GM23338 (cell line): Measurements from ENCODE around the gene DNM2. TPM values are rescaled to one million over a fixed set of nuclear protein-coding genes. Genes with fewer than 3 reads are reported as not detected.

Experiments
- ATAC-seq: fragments of 200-7000 bp; cut with Tn5 transposase; 3 replicates; pipeline ENCODE4 v1.9.1; 2020
- DNase-seq: peaks from one replicate; pipeline ENCODE4 v3.0.0-alpha.2; 2015; ENCODE audit warnings: low spot score
- H2AFZ ChIP-seq: fragments of 200-600 bp; sonication (generic); 2 replicates; pipeline ENCODE4 v1.8.0; 2016; ENCODE audit warnings: antibody characterized with exemption, mild to moderate bottlenecking, moderate library complexity
- H3F3A ChIP-seq: fragments of 200-600 bp; sonication (generic); replicated peaks from 2 replicates; pipeline ENCODE4 v1.8.0; 2017; ENCODE audit warnings: antibody characterized with exemption, mixed run types, low read depth
- H3K27ac ChIP-seq: fragments of 200-600 bp; sonication (generic); 2 replicates; pipeline ENCODE4 v1.6.1; 2016; ENCODE audit warnings: low read depth
- H3K27me3 ChIP-seq: fragments of 200-600 bp; sonication (generic); 2 replicates; pipeline ENCODE4 v1.8.0; 2016; ENCODE audit warnings: mild to moderate bottlenecking, mixed run types, moderate library complexity; ENCODE audit not compliant: insufficient read depth
- H3K36me3 ChIP-seq: fragments of 200-600 bp; sonication (generic); 2 replicates; pipeline ENCODE4 v1.8.0; 2016; ENCODE audit warnings: mild to moderate bottlenecking; ENCODE audit not compliant: insufficient read depth
- H3K4me1 ChIP-seq: fragments of 200-600 bp; sonication (generic); 2 replicates; pipeline ENCODE4 v1.8.0; 2016; ENCODE audit warnings: mild to moderate bottlenecking, moderate library complexity; ENCODE audit not compliant: insufficient read depth
- H3K4me2 ChIP-seq: fragments of 200-600 bp; sonication (generic); 2 replicates; pipeline ENCODE4 v1.7.1; 2017; ENCODE audit warnings: mixed run types
- H3K4me3 ChIP-seq: fragments of 200-600 bp; sonication (generic); 2 replicates; pipeline ENCODE4 v1.6.1; 2016; ENCODE audit warnings: mixed run types
- H3K79me2 ChIP-seq: fragments of 200-600 bp; sonication (generic); replicated peaks from 2 replicates; pipeline ENCODE4 v1.8.0; 2017; ENCODE audit warnings: mild to moderate bottlenecking; ENCODE audit not compliant: insufficient read depth
- H3K9me2 ChIP-seq: fragments of 200-600 bp; sonication (generic); 2 replicates; pipeline ENCODE4 v1.8.0; 2017; ENCODE audit not compliant: insufficient read depth
- H4K20me1 ChIP-seq: fragments of 200-600 bp; sonication (generic); replicated peaks from 2 replicates; pipeline ENCODE4 v1.8.0; 2017; ENCODE audit warnings: mild to moderate bottlenecking; ENCODE audit not compliant: insufficient read depth
- H3K27ac Mint-ChIP-seq: 2 replicates; pipeline ENCODE4 v1.8.0; 2020; ENCODE audit warnings: inconsistent platforms, mild to moderate bottlenecking, moderate library complexity, mixed read lengths
- H3K27me3 Mint-ChIP-seq: 3 replicates; pipeline ENCODE4 v1.8.0; 2022; ENCODE audit warnings: low read depth, mild to moderate bottlenecking, moderate library complexity, mixed read lengths, inconsistent platforms; ENCODE audit not compliant: insufficient read depth, poor library complexity
- H3K36me3 Mint-ChIP-seq: 3 replicates; pipeline ENCODE4 v1.8.0; 2021; ENCODE audit warnings: low read depth, mild to moderate bottlenecking, inconsistent platforms, moderate library complexity, mixed read lengths
- H3K4me1 Mint-ChIP-seq: 3 replicates; pipeline ENCODE4 v1.8.0; 2020; ENCODE audit warnings: mild to moderate bottlenecking, inconsistent platforms, mixed read lengths
- H3K4me3 Mint-ChIP-seq: 3 replicates; pipeline ENCODE4 v1.8.0; 2021; ENCODE audit warnings: moderate library complexity, mild to moderate bottlenecking, inconsistent platforms, mixed read lengths
- H3K9me3 Mint-ChIP-seq: 3 replicates; pipeline ENCODE4 v1.8.0; 2020; ENCODE audit warnings: moderate library complexity, mild to moderate bottlenecking, inconsistent platforms, mixed read lengths
- CREB1 ChIP-seq: fragments of 250-450 bp; sonication (Bioruptor Pico); IDR thresholded peaks from 2 replicates; pipeline ENCODE4 v1.5.0; 2020; ENCODE audit warnings: low read depth, mild to moderate bottlenecking, moderate library complexity
- EZH2 ChIP-seq: fragments of 200-600 bp; sonication (generic); IDR thresholded peaks from one replicate; pipeline ENCODE4 v1.8.0; 2017; ENCODE audit warnings: antibody characterized with exemption, mild to moderate bottlenecking, low read depth; ENCODE audit not compliant: unreplicated experiment
- EZH2phosphoT487 ChIP-seq: fragments of 200-600 bp; sonication (generic); IDR thresholded peaks from one replicate; pipeline ENCODE4 v1.8.1; 2018; ENCODE audit warnings: antibody characterized with exemption; ENCODE audit not compliant: unreplicated experiment
- JUNB ChIP-seq: IDR thresholded peaks from one replicate; pipeline ENCODE4 v1.6.1; 2016; ENCODE audit warnings: antibody characterized with exemption; ENCODE audit not compliant: unreplicated experiment
- NANOG ChIP-seq: IDR thresholded peaks from 2 replicates; pipeline ENCODE4 v1.6.1; 2016; ENCODE audit warnings: antibody characterized with exemption, borderline replicate concordance
- POLR2AphosphoS5 ChIP-seq: IDR thresholded peaks from 2 replicates; pipeline ENCODE4 v1.6.1; 2016; ENCODE audit warnings: antibody characterized with exemption, low read depth
- STAT1 ChIP-seq: IDR thresholded peaks from one replicate; pipeline ENCODE4 v1.6.1; 2016; ENCODE audit warnings: antibody characterized with exemption; ENCODE audit not compliant: unreplicated experiment
- ZNF114 ChIP-seq: fragments of 250-450 bp; sonication (Bioruptor Pico); IDR thresholded peaks from 2 replicates; pipeline ENCODE4 v1.5.0; 2020; ENCODE audit warnings: mild to moderate bottlenecking, moderate library complexity
- ZNF331 ChIP-seq: fragments of 250-450 bp; sonication (Bioruptor Pico); IDR thresholded peaks from 2 replicates; pipeline ENCODE4 v1.5.0; 2020; ENCODE audit warnings: low read depth, mild to moderate bottlenecking, moderate library complexity
- ZNF462 ChIP-seq: fragments of 250-450 bp; sonication (Bioruptor Pico); IDR thresholded peaks from 2 replicates; pipeline ENCODE4 v1.5.0; 2020; ENCODE audit warnings: mild to moderate bottlenecking, moderate library complexity
- polyA plus RNA-seq: library from polyadenylated mRNA; unstranded; fragments of >200 nt; fragmentation: Nextera tagmentation; extraction: Ambion mirVana; gene quantifications from 2 replicates; pipeline ENCODE4 v1.2.1, GENCODE V29; 2016
- total RNA-seq: library from RNA; depleted of rRNA; stranded (reverse); fragments of >200 nt; shearing (Covaris generic); gene quantifications from 2 replicates; pipeline ENCODE4 v1.2.3, GENCODE V29; 2014

Gene DNM2
- total and polyA plus RNA-seq, 2 experiments from 2014 or later = 40.7 to 138 TPM

GRCh38 chr19:10803252-10803651, 85.4 kb downstream of the DNM2 start (continued):
- TF ChIP-seq ZNF462 (CRISPR knock-in tag) = no peak
- no peak for TF ChIP-seq STAT1
- TF ChIP-seq POLR2AphosphoS5 = no peak
- TF ChIP-seq NANOG = no peak
- no peak for TF ChIP-seq ZNF331 (CRISPR knock-in tag)
- no peak for TF ChIP-seq EZH2phosphoT487
- TF ChIP-seq EZH2 = no peak
- no peak for TF ChIP-seq ZNF114 (CRISPR knock-in tag)
- TF ChIP-seq JUNB = no peak

- no peaks in the 10 kb centered on the region for H4K20me1 ChIP-seq
- H3K79me2 ChIP-seq = no peaks in the 10 kb centered on the region
- no peaks in the 10 kb centered on the region; the same call in 1 of the 2 replicates for H3K36me3 ChIP-seq
- H2AFZ ChIP-seq = no peak overlapping the region
- no peaks in the 10 kb centered on the region for H3F3A ChIP-seq
- ATAC-seq = no peak
- Mint-ChIP-seq H3K4me1 (no peaks in the 10 kb centered on the region), H3K27ac (no peak overlapping the region), H3K36me3 (peaks cover 47% of the 10 kb centered on the region), H3K4me3 (no peak overlapping the region), H3K9me3 (no peaks in the 10 kb centered on the region), H3K27me3 (peaks cover 10% of the 10 kb centered on the region)
- no peak overlapping the region for H3K27ac ChIP-seq
- H3K4me3 ChIP-seq = no peak overlapping the region
- H3K4me1 ChIP-seq = no peaks in the 10 kb centered on the region
- no peaks in the 10 kb centered on the region for H3K27me3 ChIP-seq
- no peak overlapping the region for H3K4me2 ChIP-seq
- H3K9me2 ChIP-seq = no peaks in the 10 kb centered on the region
- DNase-seq = no peak
- TF ChIP-seq CREB1 (CRISPR knock-in tag) (no peak), ZNF462 (CRISPR knock-in tag) (no peak)
Measured at GRCh38 chr19:10805065-10805757, 87.3 kb downstream of the DNM2 start.
